ENCODE data around the gene ASGR1.
A peak's percentile ranks its signal among the peaks of the same experiment; 100 is the strongest.
"Not testable (repeated sequence)": the region's sequence is repeated elsewhere in the genome, so short reads cannot be mapped to it uniquely, and the experiment has no call there.

The ASGR1 gene

GRCh38 chr17:7159571-7159970, 19.6 kb downstream of the ASGR1 start:
- not testable (repeated sequence) for DNase-seq (ENCODE audit: low read depth in 2 of 2)

GRCh38 chr17:7158424-7158823, 20.7 kb downstream of the ASGR1 start:
- DNase-seq (ENCODE audit: low read depth in 2 of 2): not testable (repeated sequence)

- DNase-seq (ENCODE audit: low read depth in 2 of 2): no peak
Observed at GRCh38 chr17:7156342-7156940, 22.7 kb downstream of the ASGR1 start.

- DNase-seq (ENCODE audit: low read depth in 2 of 2): no peak
Observed at GRCh38 chr17:7147772-7148171, 31.4 kb downstream of the ASGR1 start.

GRCh38 chr17:7146115-7146514, 33.1 kb downstream of the ASGR1 start:
- DNase-seq (ENCODE audit: low read depth in 2 of 2): no peak

GRCh38 chr17:7144213-7144612, 35.0 kb downstream of the ASGR1 start:
- no peak for DNase-seq (ENCODE audit: low read depth in 2 of 2)

- DNase-seq (ENCODE audit: low read depth in 2 of 2): no peak
Observed at GRCh38 chr17:7141824-7142223, 37.3 kb downstream of the ASGR1 start.

GRCh38 chr17:7139400-7139799, 39.8 kb downstream of the ASGR1 start:
- no peak for DNase-seq (ENCODE audit: low read depth in 2 of 2)

- DNase-seq (ENCODE audit: low read depth in 2 of 2): no peak
Observed at GRCh38 chr17:7138800-7139381, 40.3 kb downstream of the ASGR1 start.

- no peak for DNase-seq (ENCODE audit: low read depth in 2 of 2)
Observed at GRCh38 chr17:7137171-7137943, 41.8 kb downstream of the ASGR1 start.

- peak; percentile 55 to 71 for DNase-seq (ENCODE audit: low read depth in 2 of 2)
Observed at GRCh38 chr17:7136266-7136877, 42.8 kb downstream of the ASGR1 start.

GRCh38 chr17:7133916-7134315, 45.3 kb downstream of the ASGR1 start:
- DNase-seq (ENCODE audit: low read depth in 2 of 2): no peak

- peak in 1 of 2 donors; percentile 15 for DNase-seq (ENCODE audit: low read depth in 2 of 2)
Observed at GRCh38 chr17:7133424-7133823, 45.7 kb downstream of the ASGR1 start.

GRCh38 chr17:7132511-7133094, 46.6 kb downstream of the ASGR1 start:
- peak in 1 of 2 donors; percentile 2 for DNase-seq (ENCODE audit: low read depth in 2 of 2)

GRCh38 chr17:7131423-7131791, 47.8 kb downstream of the ASGR1 start:
- DNase-seq (ENCODE audit: low read depth in 2 of 2): no peak

GRCh38 chr17:7130621-7131422, 48.3 kb downstream of the ASGR1 start:
- no peak for DNase-seq (ENCODE audit: low read depth in 2 of 2)

GRCh38 chr17:7129311-7129710, 49.9 kb downstream of the ASGR1 start:
- no peak for DNase-seq (ENCODE audit: low read depth in 2 of 2)

- no peak for DNase-seq (ENCODE audit: low read depth in 2 of 2)
Observed at GRCh38 chr17:7128160-7128559, 51.0 kb downstream of the ASGR1 start.

- not testable (repeated sequence) for DNase-seq (ENCODE audit: low read depth in 2 of 2)
Observed at GRCh38 chr17:7127501-7127900, 51.7 kb downstream of the ASGR1 start.

GRCh38 chr17:7126386-7126785, 52.8 kb downstream of the ASGR1 start:
- DNase-seq (ENCODE audit: low read depth in 2 of 2): not testable (repeated sequence)

GRCh38 chr17:7124923-7125322, 54.2 kb downstream of the ASGR1 start:
- no peak for DNase-seq (ENCODE audit: low read depth in 2 of 2)

Measured in stimulated activated CD4-positive, alpha-beta T cell treated with anti-CD3 and anti-CD28 coated beads, Interleukin-1b, Interleukin-23, amount 100 ng/mL, for 1 hour (primary cell).